Measurements from ENCODE around the gene THRB.

The THRB gene

GRCh38 chr3:24249523-24249922, 245.1 kb downstream of the THRB start:
- no peak overlapping the region for H3K23ac ChIP-seq (ENCODE audit: low read depth, low read length, poor library complexity)
- no peak overlapping the region for H2BK120ac ChIP-seq (ENCODE audit: low read depth, low read length)
- no CpG with 5 or more reads among the region's 1 CpG for whole genome bisulfite sequencing, 2 donors (ENCODE audit: extremely low coverage in 2 of 2, insufficient read length in 2 of 2, insufficient replicate concordance in 1 of 2)
- no peak overlapping the region for H2BK5ac ChIP-seq (ENCODE audit: low read length)
- no peak overlapping the region for H3K4me3 ChIP-seq (ENCODE audit: low read length in 2 of 2)
- H3K14ac ChIP-seq (ENCODE audit: low read length): no peak overlapping the region
- no peaks in the 10 kb centered on the region for H3K9me3 ChIP-seq (replicated peaks in 1 of 2; ENCODE audit: control insufficient read depth in 2 of 2, insufficient read depth in 1 of 2, low read depth in 1 of 2, low read length in 2 of 2)
- no peak overlapping the region for H4K8ac ChIP-seq (ENCODE audit: low read depth, low read length)
- H2BK15ac ChIP-seq (ENCODE audit: low read length): no peak overlapping the region
- H3K27me3 ChIP-seq (ENCODE audit: control insufficient read depth in 3 of 3, insufficient read depth in 3 of 3, low read depth in 1 of 3, low read length in 3 of 3): no peaks in the 10 kb centered on the region
- no peak overlapping the region for H3K4ac ChIP-seq (ENCODE audit: low read length)
- no peaks in the 10 kb centered on the region for H3K36me3 ChIP-seq (replicated peaks in 1 of 2; ENCODE audit: control insufficient read depth in 2 of 2, insufficient read depth in 2 of 2, low read length in 2 of 2)
- H3K4me1 ChIP-seq (ENCODE audit: control insufficient read depth in 2 of 2, insufficient read depth in 1 of 2, low read depth in 1 of 2, low read length in 2 of 2): no peaks in the 10 kb centered on the region
- no peak overlapping the region for H3K18ac ChIP-seq (ENCODE audit: low read length)
- no peaks in the 10 kb centered on the region for H3K79me1 ChIP-seq (ENCODE audit: low read depth, low read length)
- H2AFZ ChIP-seq (ENCODE audit: low read length): no peak overlapping the region
- DNase-seq (ENCODE audit: low spot score): no peak
- H3K9ac ChIP-seq (ENCODE audit: low read depth, low read length, poor library complexity): no peak overlapping the region
- H2AK5ac ChIP-seq (ENCODE audit: low read depth, low read length): no peak overlapping the region
- H4K91ac ChIP-seq (ENCODE audit: low read depth, low read length, poor library complexity): no peak overlapping the region
- no peak overlapping the region for H3K27ac ChIP-seq (replicated peaks; ENCODE audit: low read length)
- H2BK12ac ChIP-seq (ENCODE audit: low read length): no peak overlapping the region
- H3K4me2 ChIP-seq (ENCODE audit: insufficient read depth, low read length, poor library complexity, severe bottlenecking): no peak overlapping the region

DNA sequence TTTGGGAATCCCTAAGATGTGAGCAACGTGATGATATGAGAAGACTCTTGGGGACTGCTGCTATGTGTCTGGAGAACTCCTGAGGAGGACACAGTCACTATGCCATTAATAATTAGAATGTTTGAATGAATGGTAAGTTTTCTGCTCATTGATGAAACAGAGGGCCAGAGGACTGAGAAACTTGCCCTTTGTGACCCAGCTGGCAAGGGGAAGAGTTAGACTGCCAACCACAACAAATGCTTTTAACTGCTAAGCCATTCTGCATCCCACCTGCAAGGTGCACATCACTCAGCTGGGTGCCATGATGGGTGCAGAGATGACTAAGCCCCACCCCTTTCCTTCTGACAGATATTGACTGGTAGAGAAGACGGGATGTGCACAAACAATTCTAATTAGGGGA, 249.6 kb downstream of the THRB start:
- no peak overlapping the region for H3K4me3 ChIP-seq (ENCODE audit: low read length in 2 of 2)

GRCh38 chr3:24244491-24244890, 250.2 kb downstream of the THRB start:
- peaks cover 0 to 6% of the 10 kb centered on the region in 2 donors for H3K4me1 ChIP-seq (ENCODE audit: control insufficient read depth in 2 of 2, insufficient read depth in 1 of 2, low read depth in 1 of 2, low read length in 2 of 2)
- WGBS, 2 donors (ENCODE audit: extremely low coverage in 2 of 2, insufficient read length in 2 of 2, insufficient replicate concordance in 1 of 2): no CpG with 5 or more reads among the region's 1 CpG
- no peak overlapping the region for H2BK12ac ChIP-seq (ENCODE audit: low read length)

More for the DNA sequence above, 249.6 kb downstream of the THRB start:
- Histone ChIP-seq H3K18ac (ENCODE audit: low read length) (no peak overlapping the region), H2BK5ac (ENCODE audit: low read length) (no peak overlapping the region), H3K79me1 (ENCODE audit: low read depth, low read length) (no peaks in the 10 kb centered on the region), H2BK15ac (ENCODE audit: low read length) (no peak overlapping the region), H2AK5ac (ENCODE audit: low read depth, low read length) (no peak overlapping the region), H3K9me3 (replicated peaks in 1 of 2; ENCODE audit: control insufficient read depth in 2 of 2, insufficient read depth in 1 of 2, low read depth in 1 of 2, low read length in 2 of 2) (no peaks in the 10 kb centered on the region), H4K8ac (ENCODE audit: low read depth, low read length) (no peak overlapping the region), H4K91ac (ENCODE audit: low read depth, low read length, poor library complexity) (no peak overlapping the region), H3K27me3 (ENCODE audit: control insufficient read depth in 3 of 3, insufficient read depth in 3 of 3, low read depth in 1 of 3, low read length in 3 of 3) (no peaks in the 10 kb centered on the region), H2AFZ (ENCODE audit: low read length) (no peak overlapping the region), H2BK120ac (ENCODE audit: low read depth, low read length) (no peak overlapping the region), H3K14ac (ENCODE audit: low read length) (no peak overlapping the region), H3K23ac (ENCODE audit: low read depth, low read length, poor library complexity) (no peak overlapping the region), H2BK12ac (ENCODE audit: low read length) (no peak overlapping the region), H3K4me1 (ENCODE audit: control insufficient read depth in 2 of 2, insufficient read depth in 1 of 2, low read depth in 1 of 2, low read length in 2 of 2) (peaks cover 0 to 6% of the 10 kb centered on the region in 2 donors), H3K4me2 (ENCODE audit: insufficient read depth, low read length, poor library complexity, severe bottlenecking) (no peak overlapping the region), H3K36me3 (replicated peaks in 1 of 2; ENCODE audit: control insufficient read depth in 2 of 2, insufficient read depth in 2 of 2, low read length in 2 of 2) (no peaks in the 10 kb centered on the region), H3K27ac (replicated peaks; ENCODE audit: low read length) (no peak overlapping the region), H3K4ac (ENCODE audit: low read length) (no peak overlapping the region), H3K9ac (ENCODE audit: low read depth, low read length, poor library complexity) (no peak overlapping the region)
- no CpG with 5 or more reads among the region's 2 CpGs for WGBS, 2 donors (ENCODE audit: extremely low coverage in 2 of 2, insufficient read length in 2 of 2, insufficient replicate concordance in 1 of 2)
- no peak for DNase-seq (ENCODE audit: low spot score)

GRCh38 chr3:24242012-24242698, 252.5 kb downstream of the THRB start:
- H3K18ac ChIP-seq (ENCODE audit: low read length): no peak overlapping the region
- no peak overlapping the region for H3K23ac ChIP-seq (ENCODE audit: low read depth, low read length, poor library complexity)
- H2BK5ac ChIP-seq (ENCODE audit: low read length): no peak overlapping the region
- peaks cover 0 to 6% of the 10 kb centered on the region in 2 donors for H3K4me1 ChIP-seq (ENCODE audit: control insufficient read depth in 2 of 2, insufficient read depth in 1 of 2, low read depth in 1 of 2, low read length in 2 of 2)
- H3K36me3 ChIP-seq (replicated peaks in 1 of 2; ENCODE audit: control insufficient read depth in 2 of 2, insufficient read depth in 2 of 2, low read length in 2 of 2): no peaks in the 10 kb centered on the region
- H3K14ac ChIP-seq (ENCODE audit: low read length): no peak overlapping the region
- WGBS, 2 donors (ENCODE audit: extremely low coverage in 2 of 2, insufficient read length in 2 of 2, insufficient replicate concordance in 1 of 2): no CpG with 5 or more reads among the region's 6 CpGs
- no peak overlapping the region for H2AK5ac ChIP-seq (ENCODE audit: low read depth, low read length)
- no peak overlapping the region for H2BK15ac ChIP-seq (ENCODE audit: low read length)
- H3K27ac ChIP-seq (replicated peaks; ENCODE audit: low read length): no peak overlapping the region
- no peak for DNase-seq (ENCODE audit: low spot score)
- no peak overlapping the region for H3K4ac ChIP-seq (ENCODE audit: low read length)
- no peaks in the 10 kb centered on the region for H3K9me3 ChIP-seq (replicated peaks in 1 of 2; ENCODE audit: control insufficient read depth in 2 of 2, insufficient read depth in 1 of 2, low read depth in 1 of 2, low read length in 2 of 2)
- H4K91ac ChIP-seq (ENCODE audit: low read depth, low read length, poor library complexity): no peak overlapping the region
- no peak overlapping the region for H4K8ac ChIP-seq (ENCODE audit: low read depth, low read length)
- H2BK120ac ChIP-seq (ENCODE audit: low read depth, low read length): no peak overlapping the region
- no peak overlapping the region for H3K4me3 ChIP-seq (ENCODE audit: low read length in 2 of 2)
- H2BK12ac ChIP-seq (ENCODE audit: low read length): no peak overlapping the region
- no peak overlapping the region for H2AFZ ChIP-seq (ENCODE audit: low read length)
- no peak overlapping the region for H3K4me2 ChIP-seq (ENCODE audit: insufficient read depth, low read length, poor library complexity, severe bottlenecking)
- no peaks in the 10 kb centered on the region for H3K27me3 ChIP-seq (ENCODE audit: control insufficient read depth in 3 of 3, insufficient read depth in 3 of 3, low read depth in 1 of 3, low read length in 3 of 3)
- no peaks in the 10 kb centered on the region for H3K79me1 ChIP-seq (ENCODE audit: low read depth, low read length)
- no peak overlapping the region for H3K9ac ChIP-seq (ENCODE audit: low read depth, low read length, poor library complexity)

More at GRCh38 chr3:24244491-24244890, 250.2 kb downstream of the THRB start:
- no peaks in the 10 kb centered on the region for H3K36me3 ChIP-seq (replicated peaks in 1 of 2; ENCODE audit: control insufficient read depth in 2 of 2, insufficient read depth in 2 of 2, low read length in 2 of 2)
- H2BK120ac ChIP-seq (ENCODE audit: low read depth, low read length): no peak overlapping the region
- no peaks in the 10 kb centered on the region for H3K27me3 ChIP-seq (ENCODE audit: control insufficient read depth in 3 of 3, insufficient read depth in 3 of 3, low read depth in 1 of 3, low read length in 3 of 3)
- no peak overlapping the region for H3K4me2 ChIP-seq (ENCODE audit: insufficient read depth, low read length, poor library complexity, severe bottlenecking)
- H3K4ac ChIP-seq (ENCODE audit: low read length): no peak overlapping the region
- H3K18ac ChIP-seq (ENCODE audit: low read length): no peak overlapping the region
- H4K8ac ChIP-seq (ENCODE audit: low read depth, low read length): no peak overlapping the region
- H3K14ac ChIP-seq (ENCODE audit: low read length): no peak overlapping the region
- H3K9me3 ChIP-seq (replicated peaks in 1 of 2; ENCODE audit: control insufficient read depth in 2 of 2, insufficient read depth in 1 of 2, low read depth in 1 of 2, low read length in 2 of 2): no peaks in the 10 kb centered on the region
- no peak overlapping the region for H3K4me3 ChIP-seq (ENCODE audit: low read length in 2 of 2)
- H3K9ac ChIP-seq (ENCODE audit: low read depth, low read length, poor library complexity): no peak overlapping the region
- H2BK15ac ChIP-seq (ENCODE audit: low read length): no peak overlapping the region
- no peak overlapping the region for H3K23ac ChIP-seq (ENCODE audit: low read depth, low read length, poor library complexity)
- DNase-seq (ENCODE audit: low spot score): no peak
- H2BK5ac ChIP-seq (ENCODE audit: low read length): no peak overlapping the region
- H2AK5ac ChIP-seq (ENCODE audit: low read depth, low read length): no peak overlapping the region
- H4K91ac ChIP-seq (ENCODE audit: low read depth, low read length, poor library complexity): no peak overlapping the region
- no peak overlapping the region for H2AFZ ChIP-seq (ENCODE audit: low read length)
- no peak overlapping the region for H3K27ac ChIP-seq (replicated peaks; ENCODE audit: low read length)
- H3K79me1 ChIP-seq (ENCODE audit: low read depth, low read length): no peaks in the 10 kb centered on the region
